Activated CD4-positive, CD25-positive, alpha-beta regulatory T cell treated with anti-CD3 and anti-CD28 coated beads, Interleukin-2, amount 50 U/mL, for 16 hours (primary cell): ENCODE measurements around the gene NCAPG.
"Not testable (repeated sequence)": the region's sequence is repeated elsewhere in the genome, so short reads cannot be mapped to it uniquely, and the experiment has no call there.

Source experiments
- DNase-seq: peaks from one replicate; pipeline ENCODE4 v3.0.0-alpha.2; 2020; ENCODE audit warnings: low read depth, low spot score

Gene NCAPG

GRCh38 chr4:17787315-17787714 lies 23.5 kb upstream of the NCAPG start:
- DNase-seq, result no peak

- no peak for DNase-seq
These were observed 21.8 kb upstream of the NCAPG start for GRCh38 chr4:17788956-17789355.

GRCh38 chr4:17794730-17795129 lies 16.0 kb upstream of the NCAPG start:
- DNase-seq, result no peak

- DNase-seq, result no peak
These were observed 13.0 kb upstream of the NCAPG start for GRCh38 chr4:17797808-17798207.

GRCh38 chr4:17805580-17806155 lies 5.1 kb upstream of the NCAPG start:
- DNase-seq, result no peak

- no peak for DNase-seq
These were observed 3.3 kb upstream of the NCAPG start for GRCh38 chr4:17807446-17807845.

GRCh38 chr4:17809667-17810066 lies 1.1 kb upstream of the NCAPG start:
- no peak for DNase-seq

GRCh38 chr4:17811078-17811603 lies 362 bp downstream of the NCAPG start:
- no peak for DNase-seq

- no peak for DNase-seq
These were observed 1.3 kb downstream of the NCAPG start for GRCh38 chr4:17812125-17812524.

- DNase-seq, result no peak
These were observed 2.0 kb downstream of the NCAPG start for GRCh38 chr4:17812801-17813200.

- DNase-seq, result no peak
These were observed 3.4 kb downstream of the NCAPG start for GRCh38 chr4:17814140-17814539.

GRCh38 chr4:17816142-17816541 lies 5.4 kb downstream of the NCAPG start:
- no peak for DNase-seq

GRCh38 chr4:17817027-17817426 lies 6.2 kb downstream of the NCAPG start:
- no peak for DNase-seq

GRCh38 chr4:17823871-17824669 lies 13.3 kb downstream of the NCAPG start:
- no peak for DNase-seq

GRCh38 chr4:17846266-17846665 lies 35.5 kb downstream of the NCAPG start:
- no peak for DNase-seq

GRCh38 chr4:17850295-17850694 lies 39.5 kb downstream of the NCAPG start:
- DNase-seq, result not testable (repeated sequence)

- DNase-seq, result no peak
These were observed 41.2 kb downstream of the NCAPG start for GRCh38 chr4:17851959-17852358.

- DNase-seq, result no peak
These were observed 43.3 kb downstream of the NCAPG start for GRCh38 chr4:17854036-17854435.

- no peak for DNase-seq
These were observed 49.1 kb downstream of the NCAPG start for GRCh38 chr4:17859793-17860406.

GRCh38 chr4:17861906-17862305 lies 51.1 kb downstream of the NCAPG start:
- DNase-seq, result not testable (repeated sequence)

GRCh38 chr4:17865866-17866363 lies 55.1 kb downstream of the NCAPG start:
- DNase-seq, result no peak

- no peak for DNase-seq
These were observed 56.0 kb downstream of the NCAPG start for GRCh38 chr4:17866810-17867209.

- DNase-seq, result no peak
These were observed 56.5 kb downstream of the NCAPG start for GRCh38 chr4:17867276-17867675.
